Natural killer cell (primary cell): Measurements from ENCODE around the gene TTLL11. TPM values are rescaled to one million over a fixed set of nuclear protein-coding genes. Genes with fewer than 3 reads are reported as not detected.

Experiments
- ATAC-seq, 3 donors: fragments of 150-1000 bp in 2 of 3; fragments of 200-7000 bp in 1 of 3; cut with Tn5 transposase; 1 replicate in 1 of 3; 2 replicates in 2 of 3; pipeline ENCODE4 v1.10.0; 2021; ENCODE audit warnings: mild to moderate bottlenecking in 2 of 3, moderate library complexity in 2 of 3
- DNase-seq, 2 donors: peaks; one replicate each; pipeline versions ENCODE4 v3.0.0 to v3.0.0-alpha.2; 2013 to 2021; ENCODE audit warnings: mixed read lengths in 1 of 2
- H3K27ac ChIP-seq: one replicate; pipeline ENCODE4 v1.5.1; 2013; ENCODE audit warnings: mild to moderate bottlenecking, low read length
- H3K27me3 ChIP-seq: one replicate; pipeline ENCODE4 v1.6.1; 2013; ENCODE audit warnings: low read length; ENCODE audit not compliant: control insufficient read depth, insufficient read depth
- H3K36me3 ChIP-seq: one replicate; pipeline ENCODE4 v1.6.1; 2013; ENCODE audit warnings: low read length; ENCODE audit not compliant: control insufficient read depth, insufficient read depth
- H3K4me1 ChIP-seq: one replicate; pipeline ENCODE4 v1.6.1; 2013; ENCODE audit warnings: low read length; ENCODE audit not compliant: control insufficient read depth, insufficient read depth
- H3K4me3 ChIP-seq: one replicate; pipeline ENCODE4 v1.5.1; 2013; ENCODE audit warnings: low read length
- H3K9me3 ChIP-seq: one replicate; pipeline ENCODE4 v1.6.1; 2013; ENCODE audit warnings: low read length; ENCODE audit not compliant: control insufficient read depth, insufficient read depth
- H3K27ac Mint-ChIP-seq, 2 donors: one replicate each; pipeline ENCODE4 v1.8.0; 2022; ENCODE audit warnings: mild to moderate bottlenecking in 2 of 2, mixed read lengths in 2 of 2, moderate library complexity in 1 of 2
- H3K27me3 Mint-ChIP-seq, 2 donors: one replicate each; pipeline ENCODE4 v1.8.0; 2022; ENCODE audit warnings: low read depth in 2 of 2, mixed read lengths in 2 of 2
- H3K36me3 Mint-ChIP-seq: one replicate; pipeline ENCODE4 v1.8.0; 2022; ENCODE audit warnings: mixed read lengths
- H3K4me1 Mint-ChIP-seq, 2 donors: one replicate each; pipeline ENCODE4 v1.8.0; 2022; ENCODE audit warnings: mixed read lengths in 2 of 2
- H3K4me3 Mint-ChIP-seq: one replicate; pipeline ENCODE4 v1.8.0; 2022; ENCODE audit warnings: mild to moderate bottlenecking, moderate library complexity, mixed read lengths
- H3K9me3 Mint-ChIP-seq, 2 donors: one replicate each; pipeline ENCODE4 v1.8.0; 2022; ENCODE audit warnings: mixed read lengths in 2 of 2
- WGBS: methylation state at CpG from one replicate; pipeline ENCODE4 v1.1.7; 2013; ENCODE audit warnings: missing lambda C conversion rate; ENCODE audit not compliant: insufficient coverage; 5-methylcytosine and 5-hydroxymethylcytosine counted together
- intact Hi-C: fragments of 100-400 bp; cut with micrococcal nuclease; formaldehyde crosslinking; loops from one replicate; pipeline ENCODE4 v1.14.2; 2022
- total RNA-seq, 4 donors: library from RNA; stranded (reverse); fragments of 120-200 nt in 1 of 4; gene quantifications; one replicate each; pipeline versions ENCODE4 v1.2.3 to v1.2.4, GENCODE V29; 2013 to 2022
- TF ChIP-seq, protein P1 (sequence below): fragments of 200-600 bp; IDR thresholded peaks from one replicate; pipeline ENCODE4 v1.8.0; 2022; ENCODE audit warnings: antibody characterized with exemption

The TTLL11 gene
- total RNA-seq, 3 donors from 2014 or later (not counting 1 experiment from before 2014, with no cell fraction given) = 3.4 to 4.6 (median 3.6) TPM

GRCh38 chr9:121807069-121807822 is 285.9 kb downstream of the TTLL11 start:
- Histone ChIP-seq H3K9me3 (no peaks in the 10 kb centered on the region), H3K27ac (no peak overlapping the region), H3K36me3 (no peaks in the 10 kb centered on the region), H3K27me3 (no peaks in the 10 kb centered on the region), H3K4me3 (no peak overlapping the region), H3K4me1 (peaks cover 4% of the 10 kb centered on the region)
- DNase-seq = no peak
- intact Hi-C loops = no loop called here
- no peak overlapping the region for H3K4me3 Mint-ChIP-seq
- H3K4me1 Mint-ChIP-seq = no peaks in the 10 kb centered on the region
- TF ChIP-seq, protein P1, sequence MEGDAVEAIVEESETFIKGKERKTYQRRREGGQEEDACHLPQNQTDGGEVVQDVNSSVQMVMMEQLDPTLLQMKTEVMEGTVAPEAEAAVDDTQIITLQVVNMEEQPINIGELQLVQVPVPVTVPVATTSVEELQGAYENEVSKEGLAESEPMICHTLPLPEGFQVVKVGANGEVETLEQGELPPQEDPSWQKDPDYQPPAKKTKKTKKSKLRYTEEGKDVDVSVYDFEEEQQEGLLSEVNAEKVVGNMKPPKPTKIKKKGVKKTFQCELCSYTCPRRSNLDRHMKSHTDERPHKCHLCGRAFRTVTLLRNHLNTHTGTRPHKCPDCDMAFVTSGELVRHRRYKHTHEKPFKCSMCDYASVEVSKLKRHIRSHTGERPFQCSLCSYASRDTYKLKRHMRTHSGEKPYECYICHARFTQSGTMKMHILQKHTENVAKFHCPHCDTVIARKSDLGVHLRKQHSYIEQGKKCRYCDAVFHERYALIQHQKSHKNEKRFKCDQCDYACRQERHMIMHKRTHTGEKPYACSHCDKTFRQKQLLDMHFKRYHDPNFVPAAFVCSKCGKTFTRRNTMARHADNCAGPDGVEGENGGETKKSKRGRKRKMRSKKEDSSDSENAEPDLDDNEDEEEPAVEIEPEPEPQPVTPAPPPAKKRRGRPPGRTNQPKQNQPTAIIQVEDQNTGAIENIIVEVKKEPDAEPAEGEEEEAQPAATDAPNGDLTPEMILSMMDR = no peak
- no peaks in the 10 kb centered on the region for H3K36me3 Mint-ChIP-seq
- 38% methylated on average over 12 of the region's 12 CpGs for WGBS
- peaks cover 2 to 3% of the 10 kb centered on the region in 2 donors for H3K9me3 Mint-ChIP-seq
- ATAC-seq = peak in 1 of 3 donors; percentile 26
- peaks cover 7 to 9% of the 10 kb centered on the region in 2 donors for H3K27me3 Mint-ChIP-seq
- H3K27ac Mint-ChIP-seq = no peak overlapping the region

GRCh38 chr9:121802753-121803152 is 290.4 kb downstream of the TTLL11 start:
- Histone ChIP-seq H3K36me3 (no peaks in the 10 kb centered on the region), H3K27ac (no peak overlapping the region), H3K9me3 (no peaks in the 10 kb centered on the region), H3K27me3 (peaks cover 3% of the 10 kb centered on the region), H3K4me1 (peaks cover 3% of the 10 kb centered on the region), H3K4me3 (no peak overlapping the region)
- ATAC-seq (no peak), DNase-seq (no peak)
- intact Hi-C loops = no loop called here
- TF ChIP-seq, protein P1 = no peak
- H3K9me3 Mint-ChIP-seq = peaks cover 2 to 3% of the 10 kb centered on the region in 2 donors
- H3K4me1 Mint-ChIP-seq = no peaks in the 10 kb centered on the region
- H3K27me3 Mint-ChIP-seq = peaks cover 10 to 19% of the 10 kb centered on the region in 2 donors
- WGBS = 84% methylated on average over 5 of the region's 5 CpGs
- no peak overlapping the region for H3K4me3 Mint-ChIP-seq
- H3K36me3 Mint-ChIP-seq = no peaks in the 10 kb centered on the region
- H3K27ac Mint-ChIP-seq = no peak overlapping the region

DNA sequence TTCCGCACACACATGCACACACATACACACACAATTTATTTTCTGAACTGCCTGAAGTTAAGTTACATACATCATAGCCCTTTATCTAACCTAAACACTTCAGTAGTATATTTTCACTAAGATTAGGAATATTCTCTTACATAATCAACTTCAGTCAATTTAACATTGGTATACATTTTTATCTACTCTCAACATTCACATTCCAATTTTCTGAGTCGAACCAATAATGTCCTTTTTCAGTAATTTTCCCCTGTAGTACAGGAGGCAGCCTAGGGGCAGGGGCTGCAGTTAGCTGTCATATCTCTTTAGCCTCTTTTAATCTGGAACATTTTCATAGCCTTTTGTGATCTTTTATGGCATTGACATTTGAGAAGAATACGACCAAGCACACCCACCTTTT is 291.5 kb downstream of the TTLL11 start:
- H3K9me3 Mint-ChIP-seq = peaks cover 2 to 3% of the 10 kb centered on the region in 2 donors
- no peaks in the 10 kb centered on the region for H3K36me3 ChIP-seq
- H3K4me1 ChIP-seq = no peaks in the 10 kb centered on the region
- H3K36me3 Mint-ChIP-seq = no peaks in the 10 kb centered on the region
- ATAC-seq = no peak
- TF ChIP-seq, protein P1 = no peak
- DNase-seq = no peak
- peaks cover 3% of the 10 kb centered on the region for H3K27me3 ChIP-seq
- H3K27ac ChIP-seq = no peak overlapping the region
- H3K4me3 ChIP-seq = no peak overlapping the region
- no peak overlapping the region for H3K4me3 Mint-ChIP-seq
- WGBS = 78% methylated on average over 3 of the region's 3 CpGs
- intact Hi-C loops = no loop called here
- H3K27ac Mint-ChIP-seq = no peak overlapping the region
- H3K4me1 Mint-ChIP-seq = no peaks in the 10 kb centered on the region
- H3K9me3 ChIP-seq = no peaks in the 10 kb centered on the region
- peaks cover 10 to 19% of the 10 kb centered on the region in 2 donors for H3K27me3 Mint-ChIP-seq
